OCI-LY7 (cell line): Measurements from ENCODE around the gene CSNK1G2. TPM values are rescaled to one million over a fixed set of nuclear protein-coding genes. Genes with fewer than 3 reads are reported as not detected.

Experiments used
- BruUV-seq: library from RNA; stranded (reverse); fragments of 400-500 nt; replicated peaks from 2 replicates; lab custom pipeline; 2021; lab: Mats Ljungman, UMichigan
- CTCF ChIA-PET: fragments of 300-600 bp; sonication (Branson Sonifier 250); formaldehyde crosslinking; loops from one replicate; lab custom pipeline; 2022; ENCODE audit warnings: antibody characterized with exemption; ENCODE audit not compliant: unreplicated experiment; lab: Charles Lee
- POLR2A ChIA-PET: fragments of 300-600 bp; sonication (Branson Sonifier 250); formaldehyde crosslinking; loops from one replicate; lab custom pipeline; 2022; ENCODE audit warnings: antibody characterized with exemption; lab: Charles Lee
- DNase-seq: peaks from one replicate; pipeline ENCODE4 v3.0.0-alpha.2; 2015; ENCODE audit warnings: low spot score
- H2AFZ ChIP-seq: fragments of 200-600 bp; sonication (generic), shearing (Covaris generic); 2 replicates; pipeline ENCODE4 v1.6.1; 2014; ENCODE audit warnings: mild to moderate bottlenecking, antibody characterized with exemption, low read length, moderate library complexity
- H3K27ac ChIP-seq: fragments of 200-600 bp; sonication (generic); 2 replicates; pipeline ENCODE4 v1.5.1; 2014; ENCODE audit warnings: mixed run types, low read depth, mild to moderate bottlenecking, moderate library complexity, low read length, inconsistent platforms; ENCODE audit not compliant: poor library complexity, severe bottlenecking
- H3K36me3 ChIP-seq: fragments of 200-600 bp; sonication (generic); 2 replicates; pipeline ENCODE4 v1.6.1; 2014; ENCODE audit warnings: mild to moderate bottlenecking, antibody characterized with exemption, low read length, moderate library complexity, mixed read lengths; ENCODE audit not compliant: insufficient read depth
- H3K4me1 ChIP-seq: fragments of 200-600 bp; sonication (generic); 2 replicates; pipeline ENCODE4 v1.5.1; 2014; ENCODE audit warnings: mild to moderate bottlenecking, low read length; ENCODE audit not compliant: insufficient read depth, poor library complexity, severe bottlenecking
- H3K4me2 ChIP-seq: fragments of 200-600 bp; sonication (generic); 2 replicates; pipeline ENCODE4 v1.6.1; 2014; ENCODE audit warnings: mild to moderate bottlenecking, low read length
- H3K4me3 ChIP-seq: fragments of 200-600 bp; sonication (generic); 2 replicates; pipeline ENCODE4 v1.5.1; 2014; ENCODE audit warnings: mild to moderate bottlenecking, low read depth, low read length; ENCODE audit not compliant: poor library complexity, severe bottlenecking
- H3K79me2 ChIP-seq: fragments of 200-600 bp; sonication (generic); 2 replicates; pipeline ENCODE4 v1.6.1; 2016; ENCODE audit warnings: low read depth, mild to moderate bottlenecking, low read length, moderate library complexity, mixed read lengths; ENCODE audit not compliant: insufficient read depth
- H3K9me2 ChIP-seq: fragments of 200-600 bp; sonication (generic); 2 replicates; pipeline ENCODE4 v1.6.1; 2016; ENCODE audit warnings: mild to moderate bottlenecking, low read length, mixed read lengths; ENCODE audit not compliant: insufficient read depth
- H3K9me3 ChIP-seq: fragments of 200-600 bp; sonication (generic); 2 replicates; pipeline ENCODE4 v1.6.1; 2014; ENCODE audit warnings: mild to moderate bottlenecking, mixed run types, low read length, mixed read lengths
- H4K20me1 ChIP-seq: fragments of 200-600 bp; sonication (generic); 2 replicates; pipeline ENCODE4 v1.6.1; 2014; ENCODE audit warnings: mild to moderate bottlenecking, antibody characterized with exemption, low read length, moderate library complexity, mixed read lengths; ENCODE audit not compliant: insufficient read depth
- CTCF ChIP-seq: fragments of 200-600 bp; sonication (generic); conservative IDR thresholded peaks from 2 replicates; pipeline ENCODE4 v1.5.1; 2014; ENCODE audit warnings: mild to moderate bottlenecking, antibody characterized with exemption, low read length, moderate library complexity, mixed read lengths
- EZH2phosphoT487 ChIP-seq: fragments of 200-600 bp; sonication (generic); IDR thresholded peaks from 2 replicates; pipeline ENCODE4 v1.6.1; 2018; ENCODE audit warnings: low read depth, borderline replicate concordance, mild to moderate bottlenecking, mixed run types, antibody characterized with exemption, low read length, moderate library complexity, mixed read lengths
- intact Hi-C: fragments of 100-400 bp; cut with micrococcal nuclease; formaldehyde crosslinking; loops from one replicate; pipeline ENCODE4 v1.10.0; 2022; ENCODE audit not compliant: unreplicated experiment
- total RNA-seq, 2 experiments: library from RNA; depleted of rRNA in 1 of 2; stranded (reverse); fragments of >200 nt in 1 of 2; shearing (Covaris generic) in 1 of 2; gene quantifications; 2 replicates each; pipeline ENCODE4 v1.2.3, GENCODE V29; 2014 to 2022

CSNK1G2 gene
- total RNA-seq, 2 experiments from 2014 or later = 95.9 to 133 TPM

GRCh38 chr19:1936916-1937610, 3.9 kb upstream of the CSNK1G2 start:
- no peak overlapping the region for H3K4me3 ChIP-seq
- TF ChIP-seq CTCF (no peak), EZH2phosphoT487 (no peak)
- no peaks in the 10 kb centered on the region for H4K20me1 ChIP-seq
- H3K9me3 ChIP-seq = no peaks in the 10 kb centered on the region; the same call in 1 of the 2 replicates
- H2AFZ ChIP-seq = no peak overlapping the region
- H3K27ac ChIP-seq = no peak overlapping the region
- no peak for DNase-seq
- H3K4me1 ChIP-seq = peaks cover 13% of the 10 kb centered on the region
- H3K79me2 ChIP-seq = peaks cover 8% of the 10 kb centered on the region; the same call in 1 of the 2 replicates
- intact Hi-C loops = no loop called here
- ChIA-PET CTCF (no interaction called here), POLR2A (no interaction called here)
- BruUV-seq = no TSS peak
- no peaks in the 10 kb centered on the region for H3K9me2 ChIP-seq
- H3K4me2 ChIP-seq = no peak overlapping the region
- H3K36me3 ChIP-seq = no peaks in the 10 kb centered on the region

- Histone ChIP-seq H3K36me3 (no peaks in the 10 kb centered on the region), H3K9me3 (no peaks in the 10 kb centered on the region; the same call in 1 of the 2 replicates), H3K4me3 (no peak overlapping the region), H3K4me1 (peaks cover 17% of the 10 kb centered on the region), H3K79me2 (peaks cover 18% of the 10 kb centered on the region), H3K27ac (no peak overlapping the region), H4K20me1 (no peaks in the 10 kb centered on the region), H2AFZ (no peak overlapping the region), H3K4me2 (no peak overlapping the region), H3K9me2 (no peaks in the 10 kb centered on the region)
- intact Hi-C loops = no loop called here
- TF ChIP-seq EZH2phosphoT487 = no peak
- no peak for TF ChIP-seq CTCF
- CTCF ChIA-PET = no interaction called here
- POLR2A ChIA-PET = no interaction called here
- no peak for DNase-seq
- no TSS peak for BruUV-seq
Measured at GRCh38 chr19:1938071-1938470, 2.9 kb upstream of the CSNK1G2 start.
